Right lobe of liver (tissue), 4 donors: Measurements from ENCODE around the gene ALDH5A1.

Experiments
- CTCF ChIP-seq, 4 donors: fragments of 200-600 bp in 3 of 4; fragments of 450-650 bp in 1 of 4; IDR thresholded peaks; one replicate each; pipeline versions ENCODE4 v1.5.1 to v1.8.0; 2016 to 2022; ENCODE audit warnings: antibody characterized with exemption in 4 of 4, mild to moderate bottlenecking in 2 of 4
- POLR2A ChIP-seq: fragments of 450-650 bp; IDR thresholded peaks from one replicate; pipeline ENCODE4 v1.6.1; 2017; ENCODE audit warnings: antibody characterized with exemption, mild to moderate bottlenecking
- donor health status: DM: no; HTN: no; CAD: no.
- donor health status: DM: no; HTN: no; CAD: no.
- donor health status: DM: no; HTN: yes; CAD: no.

GRCh38 chr6:24545691-24546090 lies 50.9 kb downstream of the ALDH5A1 start:
- no peak for TF ChIP-seq CTCF (IDR thresholded peaks at IDR 0.05)
- no peak for TF ChIP-seq POLR2A
